GM21367 (cell line): Measurements from ENCODE around the gene GH2.
"Not testable (repeated sequence)": the region's sequence is repeated elsewhere in the genome, so short reads cannot be mapped to it uniquely, and the experiment has no call there.

Experiments
- ATAC-seq: cut with Tn5 transposase; IDR thresholded peaks from one replicate; pipeline ENCODE4 v1.9.1; 2021; ENCODE audit not compliant: unreplicated experiment

GH2 gene

DNA sequence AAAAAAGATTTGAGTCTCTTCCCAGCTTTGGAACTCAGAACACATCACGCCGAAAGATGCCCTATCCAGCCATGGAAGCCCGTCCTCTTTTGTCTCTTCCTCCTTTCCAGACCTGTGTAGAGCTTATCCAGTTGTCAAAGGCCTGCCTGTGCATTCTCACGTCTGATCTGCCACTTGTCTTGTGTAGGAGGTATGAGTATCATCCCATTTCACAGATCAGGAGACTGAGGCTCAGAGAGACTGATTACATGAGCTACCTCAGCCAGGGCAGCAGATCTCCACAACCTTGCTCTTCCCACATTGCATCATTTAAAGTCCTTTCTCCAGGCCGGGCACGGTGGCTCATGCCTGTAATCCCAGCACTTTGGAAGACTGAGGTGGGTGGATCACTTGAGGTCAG, 7.1 kb downstream of the GH2 start:
- not testable (repeated sequence) for ATAC-seq

DNA sequence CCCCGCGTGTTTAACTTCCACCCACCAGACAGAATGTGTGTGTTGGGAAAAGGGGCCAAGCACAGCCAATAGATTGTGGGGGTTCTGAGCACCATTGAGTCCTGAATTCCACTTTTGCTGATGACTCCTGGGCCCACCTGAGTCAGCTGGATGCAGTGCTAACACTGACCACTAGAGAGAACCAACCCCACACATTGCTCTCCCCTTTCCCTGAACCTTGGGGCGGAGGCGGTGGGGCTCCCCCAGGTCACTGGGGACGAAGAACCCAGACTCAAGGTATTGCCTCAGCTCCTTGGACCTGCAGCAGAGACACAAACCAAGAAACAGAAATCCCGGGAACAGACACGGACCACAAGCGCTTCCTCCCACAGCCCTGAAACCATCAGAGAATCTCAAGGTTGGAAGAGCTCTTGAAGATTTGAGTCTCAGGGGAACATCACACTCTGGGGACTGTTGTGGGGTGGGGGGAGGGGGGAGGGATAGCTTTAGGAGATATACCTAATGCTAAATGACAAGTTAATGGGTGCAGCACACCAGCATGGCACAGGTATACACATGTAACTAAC, 7.6 kb downstream of the GH2 start:
- not testable (repeated sequence) for ATAC-seq

DNA sequence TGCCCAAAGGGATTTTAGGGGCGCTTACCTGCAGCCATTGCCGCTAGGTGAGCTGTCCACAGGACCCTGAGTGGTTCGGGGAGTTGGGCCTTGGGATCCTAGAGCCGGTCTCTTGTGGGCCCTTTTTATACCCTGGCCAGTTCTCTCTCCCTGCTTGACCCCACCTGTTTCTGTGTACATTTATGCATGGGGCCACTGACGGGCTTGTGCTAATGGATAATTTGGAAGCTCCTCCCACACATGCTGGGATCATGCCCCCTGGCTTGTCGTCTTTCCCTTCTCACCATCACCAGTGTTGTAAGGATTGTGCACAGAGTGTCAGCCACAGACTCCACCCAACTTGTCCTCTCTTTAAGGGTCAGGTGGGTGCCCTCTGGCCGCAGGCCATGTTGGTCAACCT, 8.2 kb downstream of the GH2 start, which contains the start of gene CSH2:
CSH2 (minus strand) TSS at position 101 of the 400 bp plus-strand sequence; CDS start at position 38, 63 bp downstream.
- not testable (repeated sequence) for ATAC-seq

DNA sequence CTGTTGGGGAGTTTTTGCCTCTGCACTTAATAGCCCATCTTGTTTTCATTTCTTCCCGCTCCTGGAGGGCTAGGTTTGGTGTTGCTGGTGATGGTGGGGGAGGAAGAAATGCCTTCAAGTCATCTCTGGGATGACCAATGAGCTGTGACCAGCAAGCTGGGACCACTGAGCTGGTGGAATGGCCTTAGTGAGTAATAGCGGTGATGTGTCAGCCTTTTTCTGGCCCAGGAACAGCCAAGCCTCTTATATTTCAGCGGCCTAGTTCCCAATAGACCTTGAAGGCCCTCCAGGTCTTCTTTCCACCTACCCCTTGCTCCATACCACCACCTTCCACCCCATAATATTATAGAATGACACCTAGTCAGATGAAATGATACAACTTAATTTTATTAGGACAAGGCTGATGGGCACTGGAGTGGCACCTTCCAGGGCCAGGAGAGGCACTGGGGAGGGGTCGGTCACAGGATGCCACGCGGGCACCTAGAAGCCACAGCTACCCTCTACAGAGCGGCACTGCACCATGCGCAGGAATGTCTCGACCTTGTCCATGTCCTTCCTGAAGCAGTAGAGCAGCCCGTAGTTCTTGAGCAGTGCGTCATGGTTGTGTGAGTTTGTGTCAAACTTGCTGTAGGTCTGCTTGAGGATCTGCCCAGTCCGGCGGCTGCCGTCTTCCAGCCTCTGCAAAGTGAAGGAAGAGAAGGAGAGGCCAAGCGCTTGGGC, 9.9 kb downstream of the GH2 start:
- ATAC-seq, result not testable (repeated sequence)

DNA sequence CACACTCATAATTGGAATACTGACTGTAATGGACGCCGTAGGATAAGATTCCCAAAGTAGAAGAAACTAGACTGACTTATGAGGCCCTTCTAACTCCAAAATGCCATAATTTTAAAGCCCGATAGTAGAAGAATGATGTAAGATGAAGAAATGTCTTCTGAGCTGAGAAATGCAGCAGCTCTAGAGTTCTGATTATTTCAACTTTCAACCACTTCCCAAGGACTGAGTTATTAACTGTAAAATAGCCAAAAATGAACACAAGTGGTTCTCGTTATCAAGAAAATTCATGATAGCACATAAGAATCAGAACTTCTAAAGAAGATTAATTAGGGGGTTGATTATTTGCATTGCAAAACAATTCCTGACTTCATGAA, 11.5 kb downstream of the GH2 start:
- ATAC-seq, result not testable (repeated sequence)

DNA sequence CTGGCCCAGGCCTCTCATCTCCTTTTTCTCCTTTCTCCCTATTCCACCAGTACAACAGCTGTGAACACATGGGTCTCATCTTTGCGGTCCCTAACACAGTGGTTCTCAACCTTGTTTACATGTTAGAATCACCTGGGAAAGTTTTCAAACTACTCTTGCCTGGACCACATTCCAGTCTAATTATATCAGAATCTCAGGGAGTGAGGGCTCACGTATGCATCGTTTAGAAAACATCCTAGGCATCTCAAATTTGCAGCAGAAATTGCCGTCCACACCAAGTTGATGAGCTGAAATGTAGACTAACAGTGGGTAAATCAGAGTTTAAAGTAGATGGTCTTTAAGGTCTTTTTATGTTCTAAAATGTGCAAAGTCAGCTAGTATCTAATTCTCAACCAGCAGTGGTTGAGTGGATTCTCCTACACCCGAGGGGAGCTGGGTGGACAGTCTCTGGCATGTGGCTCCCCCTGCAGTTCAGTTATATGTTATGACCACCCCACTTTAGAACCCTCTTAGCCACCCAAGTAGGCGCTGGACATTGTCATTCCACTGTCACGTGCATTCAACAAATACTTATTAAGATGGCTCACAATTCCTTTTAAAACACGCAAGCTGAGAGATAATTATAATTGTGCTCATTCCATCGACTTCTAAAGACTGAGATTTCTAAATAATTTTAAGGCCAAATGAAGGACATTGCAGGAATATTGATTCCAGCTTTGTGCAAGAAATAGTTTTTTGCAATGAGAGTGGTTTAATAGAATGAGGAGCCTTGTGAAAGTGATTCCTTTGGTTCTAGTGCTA, 12.1 kb downstream of the GH2 start:
- not testable (repeated sequence) for ATAC-seq

DNA sequence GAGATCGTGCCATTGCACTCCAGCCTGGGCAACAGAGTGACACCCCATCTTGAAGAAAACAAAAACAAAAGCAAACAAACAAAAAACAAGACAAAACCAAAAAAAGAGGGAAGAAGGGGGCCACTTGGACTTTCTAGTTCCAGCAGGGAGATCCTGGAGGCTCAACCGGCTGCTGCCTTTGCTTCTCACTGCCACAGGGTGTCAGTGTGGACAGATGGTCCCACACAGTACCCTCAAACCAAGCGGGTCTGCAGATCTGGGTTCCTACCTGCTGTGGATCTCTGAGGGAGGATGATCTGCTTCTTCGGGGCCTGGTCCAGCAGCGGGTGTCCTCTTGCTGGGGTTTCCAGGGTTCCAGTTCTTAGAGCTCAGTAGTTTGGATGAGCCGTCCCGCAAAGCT, 15.1 kb downstream of the GH2 start:
- not testable (repeated sequence) for ATAC-seq

DNA sequence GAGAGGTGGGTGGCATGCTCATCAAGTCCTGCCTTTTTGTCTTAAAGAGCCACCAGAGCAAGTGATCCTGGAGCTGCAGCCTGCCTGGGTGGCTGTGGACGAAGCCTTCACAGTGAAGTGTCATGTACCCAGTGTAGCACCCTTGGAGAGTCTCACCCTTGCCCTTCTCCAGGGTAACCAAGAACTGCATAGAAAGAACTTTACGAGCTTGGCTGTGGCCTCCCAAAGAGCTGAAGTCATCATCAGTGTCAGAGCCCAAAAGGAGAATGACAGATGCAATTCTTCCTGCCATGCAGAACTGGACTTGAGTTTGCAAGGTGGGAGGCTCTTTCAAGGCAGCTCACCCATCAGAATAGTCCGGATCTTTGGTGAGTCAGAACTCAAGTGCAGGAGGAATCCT, 22.5 kb downstream of the GH2 start:
- no peak for ATAC-seq

DNA sequence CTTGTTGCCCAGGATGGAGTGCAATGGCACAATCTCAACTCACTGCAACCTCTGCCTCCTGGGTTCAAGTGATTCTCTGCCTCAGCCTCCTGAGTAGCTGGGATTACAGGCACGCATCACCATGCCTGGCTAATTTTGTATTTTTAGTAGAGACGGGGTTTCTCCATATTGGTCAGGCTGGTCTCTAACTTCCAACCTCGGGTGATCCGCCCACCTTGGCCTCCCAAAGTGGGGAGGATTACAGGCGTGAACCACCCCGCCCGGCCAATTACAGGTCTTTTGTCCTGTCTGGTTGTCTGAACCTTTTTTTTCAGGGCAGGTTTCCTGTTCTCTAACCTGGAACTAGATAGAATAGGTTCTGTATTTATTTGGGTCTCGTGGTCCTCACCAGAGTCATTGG, 25.3 kb downstream of the GH2 start:
- ATAC-seq, result not testable (repeated sequence)

DNA sequence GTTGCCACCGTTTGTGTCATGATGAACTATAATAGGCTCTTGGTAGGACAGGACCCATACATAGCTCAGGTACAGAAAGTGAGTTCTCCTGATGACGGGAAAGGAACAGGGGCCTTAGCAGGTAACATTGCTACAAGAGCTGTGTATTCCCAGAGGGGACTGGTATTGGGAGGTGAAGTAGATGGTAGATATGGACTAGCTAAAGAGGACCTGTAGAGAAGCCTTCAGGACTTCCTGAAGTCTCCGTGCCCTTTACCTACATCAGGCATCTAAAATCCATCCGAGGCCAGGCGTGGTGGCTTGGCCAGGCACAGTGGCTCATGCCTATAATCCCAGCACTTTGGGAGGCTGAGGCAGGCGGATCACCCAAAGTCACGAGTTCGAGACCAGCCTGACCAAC, 26.6 kb downstream of the GH2 start:
- no peak for ATAC-seq

DNA sequence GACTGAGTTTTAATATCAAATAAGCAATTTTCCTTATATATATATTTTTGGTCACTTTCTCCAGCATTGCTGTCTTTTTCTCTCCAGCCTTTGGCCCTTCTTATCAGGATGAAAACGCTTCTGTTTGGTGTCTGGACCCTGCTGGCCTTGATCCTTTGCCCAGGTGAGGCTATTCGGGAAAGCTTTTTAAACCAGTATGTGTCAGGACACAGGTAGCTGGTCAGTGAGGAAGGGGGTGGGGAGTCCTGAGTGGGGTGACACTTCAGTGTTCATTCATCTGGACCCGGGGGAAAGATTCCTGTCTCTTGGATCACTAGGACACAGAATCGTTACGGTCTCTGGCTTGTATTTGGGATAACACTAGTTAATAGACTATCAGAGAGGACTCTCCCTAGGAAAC, 27.0 kb downstream of the GH2 start:
- no peak for ATAC-seq

DNA sequence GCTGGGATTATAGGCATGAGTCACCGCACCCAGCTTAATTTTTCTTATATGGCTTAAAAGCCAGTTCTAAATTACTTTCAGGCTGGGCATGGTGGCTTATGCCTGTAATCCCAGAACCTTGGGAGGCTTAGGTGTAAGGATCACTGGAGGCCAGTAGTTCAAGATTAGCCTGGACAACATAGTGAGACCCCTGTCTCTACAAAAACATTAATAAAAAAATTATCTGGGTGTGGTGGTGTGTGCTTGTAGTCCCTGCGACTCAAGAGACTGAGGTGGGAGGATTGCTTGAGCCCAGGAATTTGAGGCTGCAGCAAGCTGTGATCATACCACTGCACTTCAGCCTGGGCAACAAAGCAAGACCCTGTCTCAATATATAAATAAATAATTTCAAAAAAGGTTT, 28.5 kb downstream of the GH2 start:
- ATAC-seq, result no peak

DNA sequence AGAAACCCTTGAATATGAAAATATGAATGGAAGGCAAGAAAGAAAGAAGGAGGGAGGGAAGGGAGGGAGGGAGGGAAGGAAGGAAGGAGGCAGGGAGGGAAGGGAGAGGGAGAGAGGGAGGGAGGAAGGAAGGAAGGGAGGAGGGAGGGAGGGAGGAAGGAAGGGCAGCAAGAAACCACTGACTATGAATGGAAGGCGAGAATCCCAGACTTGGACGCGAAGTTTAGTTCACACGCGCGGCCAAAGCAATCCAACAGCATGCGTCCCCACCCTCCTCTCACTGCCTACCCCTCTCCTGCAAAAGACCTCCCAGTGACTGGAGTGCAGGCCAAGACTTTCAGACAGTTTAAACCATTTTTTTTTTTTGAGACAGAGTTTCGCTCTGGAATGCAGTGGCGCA, 31.3 kb downstream of the GH2 start:
- no peak for ATAC-seq

DNA sequence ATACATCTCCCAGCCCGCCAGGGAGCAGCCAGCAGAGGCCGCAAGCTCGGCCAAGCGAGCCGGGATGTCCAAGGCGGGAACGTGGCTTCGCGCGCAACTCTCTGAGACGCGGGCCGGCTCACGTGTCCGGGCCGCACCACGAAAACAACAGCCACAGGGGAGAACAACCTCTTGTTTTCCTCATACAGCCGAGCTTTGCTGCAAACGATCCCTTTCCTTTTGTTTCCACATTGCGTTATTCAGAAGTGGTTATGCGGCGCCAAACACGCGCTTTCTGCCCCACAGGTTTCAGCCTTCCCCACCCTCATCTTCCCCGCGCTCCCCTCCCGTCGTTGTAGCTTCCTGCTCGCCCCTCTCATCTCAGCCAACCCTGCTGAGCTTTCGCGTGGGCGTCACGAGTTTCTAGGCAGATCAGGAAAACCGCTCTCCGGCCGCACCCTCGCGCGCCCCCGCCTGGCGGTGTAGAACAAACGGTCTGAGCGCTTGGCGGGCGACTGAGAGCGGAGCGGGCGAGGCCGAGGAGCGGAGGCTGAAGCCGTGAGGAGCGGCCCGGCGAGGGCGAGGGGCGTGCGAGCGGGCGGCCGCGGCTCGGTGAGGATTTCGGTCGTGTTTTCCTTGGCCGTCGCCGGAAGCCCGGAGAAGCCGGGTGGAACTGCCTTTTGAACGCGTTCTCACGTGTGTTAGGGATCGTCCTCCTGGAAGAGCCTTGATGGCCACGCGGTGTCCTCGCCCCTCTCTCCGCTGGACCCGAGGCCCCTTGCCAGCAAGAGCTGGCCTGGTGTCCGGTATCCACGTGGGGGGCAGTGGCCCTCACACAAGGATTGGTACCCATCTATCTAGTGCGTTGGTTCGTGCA, 32.7 kb downstream of the GH2 start:
- peak; percentile 72 for ATAC-seq

DNA sequence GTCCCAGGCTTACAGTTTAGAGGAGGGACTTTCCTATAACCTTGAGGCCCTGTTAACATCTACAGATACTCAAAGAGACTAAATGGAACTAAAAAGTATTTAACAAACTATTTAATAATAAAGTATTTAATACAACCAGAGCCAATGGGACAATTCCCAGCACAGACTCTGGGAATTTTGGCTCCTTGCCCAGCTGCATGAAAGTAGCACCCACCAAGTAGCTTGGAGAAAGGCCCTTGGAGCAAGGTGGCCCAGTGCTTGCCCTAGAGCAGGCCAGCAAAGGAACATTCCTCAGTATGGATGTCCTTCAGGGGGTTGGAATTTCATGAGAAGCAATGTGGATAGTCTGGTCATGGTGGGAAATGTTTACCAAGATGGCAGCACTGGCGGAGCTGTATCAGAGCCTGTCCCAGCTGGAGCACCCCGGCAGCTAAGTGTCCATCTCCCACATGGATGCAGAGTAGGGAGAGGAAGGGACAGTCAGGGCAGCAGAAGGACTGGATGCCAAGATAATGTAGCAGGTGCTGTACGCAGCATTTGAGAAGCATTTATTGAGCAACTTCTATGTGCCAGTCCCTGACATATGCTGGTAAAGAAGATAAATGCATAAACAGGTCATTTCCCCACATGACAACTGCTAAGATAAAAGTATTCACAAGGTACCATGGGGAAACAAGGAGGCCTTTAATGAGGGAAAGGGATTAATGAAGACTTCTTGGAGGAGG, 34.1 kb downstream of the GH2 start:
- ATAC-seq, result no peak

DNA sequence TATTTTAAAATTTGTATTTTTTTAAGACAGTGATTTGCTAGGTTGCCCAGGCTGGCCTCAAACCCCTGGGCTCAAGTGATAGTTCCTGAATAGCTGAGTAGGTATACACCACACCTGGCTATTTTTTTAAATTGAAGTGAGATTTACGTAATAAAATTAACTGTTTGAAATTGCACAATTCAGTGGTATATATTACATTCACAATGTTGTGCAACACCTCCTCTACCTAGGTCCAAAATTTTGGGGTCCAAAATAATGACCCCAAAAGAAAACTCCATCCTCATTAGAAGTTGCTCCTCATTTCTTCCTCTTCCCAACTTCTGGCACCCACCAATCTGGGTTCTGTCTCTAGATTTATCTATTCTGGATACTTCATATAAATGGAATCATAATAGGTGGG, 36.2 kb downstream of the GH2 start:
- ATAC-seq, result no peak

DNA sequence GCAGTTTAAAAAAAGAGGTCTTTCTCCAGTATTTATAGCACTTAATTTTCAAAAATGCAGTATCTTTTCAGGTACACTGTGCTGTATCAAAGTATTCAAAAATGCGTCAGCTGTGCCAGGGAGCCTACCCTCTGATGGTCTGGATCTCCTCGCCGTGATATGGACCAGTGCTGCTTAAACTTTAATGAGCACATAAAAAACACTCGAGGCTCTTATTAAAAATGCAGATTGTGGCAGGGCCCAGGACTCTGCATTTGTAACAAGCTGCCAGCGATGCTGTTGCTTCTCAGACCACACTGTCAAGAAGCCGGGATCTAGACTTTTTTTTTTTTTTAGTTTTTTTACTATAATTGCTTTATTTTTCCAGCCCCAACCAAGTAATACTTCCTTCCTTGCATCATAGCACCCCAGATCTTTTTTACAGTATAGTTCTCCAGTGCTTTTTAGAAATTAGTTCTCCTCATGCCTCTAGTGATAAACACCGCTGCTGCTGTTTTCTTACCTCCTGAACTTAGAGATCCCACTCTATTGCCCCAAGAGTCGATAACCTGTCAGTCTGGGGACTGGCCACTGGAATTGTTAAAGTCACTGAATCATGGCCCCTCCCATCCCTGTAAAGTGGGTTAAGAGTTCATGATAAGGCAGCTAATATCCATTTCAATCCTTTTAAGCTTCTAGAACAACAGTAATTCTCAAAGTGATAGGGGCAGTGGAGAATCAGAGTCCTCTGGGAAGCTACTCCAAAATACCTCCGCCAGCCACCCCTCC, 37.6 kb downstream of the GH2 start:
- ATAC-seq, result no peak

DNA sequence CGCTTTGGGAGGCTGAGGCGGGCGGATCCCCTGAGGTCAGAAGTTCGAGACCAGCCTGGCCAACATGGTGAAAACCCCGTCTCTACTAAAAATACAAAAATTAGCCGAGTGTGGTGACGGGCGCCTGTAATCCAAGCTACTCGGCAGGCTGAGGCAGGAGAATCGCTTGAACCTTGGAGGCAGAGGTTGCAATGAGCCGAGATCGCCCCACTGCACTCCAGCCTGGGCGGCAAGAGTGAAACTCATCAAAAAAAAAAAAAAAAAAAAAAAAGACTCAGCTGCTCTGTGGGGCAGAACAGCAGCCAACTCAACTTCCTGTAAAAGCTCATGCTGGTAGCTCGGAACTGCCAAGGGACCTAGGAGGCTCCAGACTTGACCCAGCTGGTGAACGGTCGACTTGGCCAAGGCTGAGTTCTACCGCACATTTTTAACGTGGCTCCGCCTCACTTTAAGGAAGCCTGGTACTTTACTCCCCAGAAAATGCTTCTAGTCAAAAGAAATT, 38.3 kb downstream of the GH2 start:
- ATAC-seq, result not testable (repeated sequence)

DNA sequence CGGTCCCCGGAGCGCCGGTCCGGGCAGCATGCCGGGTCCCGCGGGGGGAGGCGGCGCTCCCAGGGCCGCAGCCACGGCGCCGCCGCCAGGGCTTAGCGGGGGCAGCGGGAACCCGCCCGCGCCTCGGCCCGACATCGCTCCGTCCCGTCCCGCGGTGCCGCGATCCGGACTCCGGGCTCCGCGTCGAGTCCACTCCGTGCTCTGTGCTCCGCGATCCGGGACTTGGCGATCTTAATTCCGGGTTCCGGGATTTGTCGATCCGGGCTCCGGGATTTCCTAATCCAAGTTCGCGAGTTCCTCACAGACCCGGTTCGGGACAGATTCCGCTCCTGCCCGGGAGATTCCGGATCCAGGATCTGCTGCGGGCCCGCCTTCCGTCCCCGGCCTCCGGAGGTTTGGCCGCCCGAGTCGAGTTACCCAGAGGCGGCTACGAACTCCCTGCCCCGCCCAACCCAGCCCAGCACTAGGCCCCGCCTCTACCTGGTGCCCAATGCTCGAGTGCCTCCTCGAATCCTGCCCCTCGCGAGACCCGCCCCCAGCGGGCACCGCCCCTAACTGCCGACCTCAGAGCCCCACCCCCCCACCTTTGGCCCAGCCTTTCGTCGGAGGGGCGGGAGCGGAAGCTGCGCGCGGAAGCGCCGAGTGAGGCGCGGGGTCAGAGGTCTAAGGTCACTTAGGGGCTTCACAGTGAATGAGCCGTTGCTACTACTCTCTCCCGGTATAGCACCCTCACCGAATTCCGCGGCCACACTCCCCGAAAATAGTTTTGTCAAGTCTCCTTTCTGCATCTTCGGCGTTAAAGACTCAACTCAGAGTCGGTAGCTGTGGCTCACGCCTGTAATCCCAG, 39.0 kb downstream of the GH2 start, which contains the start of gene SMARCD2:
SMARCD2 (minus strand) TSS at position 146 of the 847 bp plus-strand sequence; CDS start at position 135, 11 bp downstream.
- peak; percentile 71 for ATAC-seq
